Measurements from ENCODE around the gene STK11.
A peak's percentile ranks its signal among the peaks of the same experiment; 100 is the strongest.

The STK11 gene

GRCh38 chr19:1275260-1275975 lies 69.8 kb downstream of the STK11 start, which contains the start of gene FAM174C:
TSS of gene FAM174C (plus strand) at chr19:1275530. CDS start at chr19:1275550, 20 bp downstream.
- peak; percentile 97 for DNase-seq

- DNase-seq: no peak
Measured at GRCh38 chr19:1275976-1276627, 70.5 kb downstream of the STK11 start.

GRCh38 chr19:1276628-1277022 lies 71.0 kb downstream of the STK11 start:
- peak; percentile 15 for DNase-seq

GRCh38 chr19:1277061-1277460 lies 71.5 kb downstream of the STK11 start:
- no peak for DNase-seq

Measured in eye (tissue), 1 donor.